A549 treated with CORT108297 at 1 μM for 4 hours (cell line): ENCODE data around the gene TENT4A. TPM values are rescaled to one million over a fixed set of nuclear protein-coding genes. Genes with fewer than 3 reads are reported as not detected.

Experiments used
- total RNA-seq: library from RNA; stranded (reverse); fragments of 200-300 nt; extraction: Qiagen RNA extraction; gene quantifications from 5 replicates; pipeline ENCODE4 v1.2.3, GENCODE V29; 2022

Gene TENT4A
- 18.1 to 24.7 TPM (median 23.8 TPM) in 5 replicates for total RNA-seq

DNA sequence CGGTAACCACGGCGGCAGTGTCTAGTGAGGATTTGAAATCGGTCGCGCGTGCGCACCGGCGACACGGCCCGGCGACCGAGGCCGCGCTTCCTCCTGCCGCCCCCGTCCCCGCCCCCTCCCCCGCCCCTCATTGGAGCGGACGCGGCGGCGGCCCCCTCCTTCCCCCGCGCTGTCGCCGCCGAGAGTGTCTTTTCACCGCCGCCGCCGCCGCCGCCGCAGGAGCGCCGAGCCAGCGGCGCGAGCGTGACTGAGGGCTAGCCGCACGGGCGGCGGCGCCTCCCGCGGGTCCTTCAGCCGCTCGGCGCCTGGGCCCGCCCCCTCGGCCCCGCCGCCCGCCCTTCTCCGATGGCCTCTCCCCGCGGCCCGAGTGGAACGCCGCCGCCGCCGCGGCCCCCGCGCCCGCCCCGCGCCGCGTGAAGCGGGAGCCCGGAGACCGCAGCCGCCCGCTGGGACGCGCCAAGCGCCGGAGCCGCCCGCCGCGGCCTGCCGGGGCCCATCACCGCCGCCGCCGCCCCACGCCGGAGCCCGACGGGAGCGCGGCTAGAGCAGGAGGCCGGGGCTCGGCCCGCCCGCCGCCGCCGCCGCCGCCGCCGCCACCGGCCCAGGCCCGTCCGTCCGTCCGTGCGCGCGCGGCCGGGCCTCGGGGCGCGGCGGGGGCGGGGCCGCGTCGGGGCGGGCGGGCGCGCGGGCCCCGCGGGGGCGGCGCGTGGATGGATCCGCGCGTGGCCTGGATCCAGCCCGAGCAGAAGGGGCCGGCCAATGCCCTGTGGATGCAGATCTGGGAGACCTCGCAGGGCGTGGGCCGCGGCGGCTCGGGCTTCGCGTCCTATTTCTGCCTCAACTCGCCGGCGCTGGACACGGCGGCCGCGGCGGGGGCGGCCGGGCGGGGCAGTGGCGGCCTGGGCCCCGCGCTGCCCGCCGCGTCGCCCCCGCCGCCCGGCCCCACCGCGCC lies at the start of gene TENT4A:
Gene TENT4A (plus strand): TSS at position 159 of the 952 bp plus-strand sequence. CDS start 552 bp downstream, at position 711.

Other genes with a start within 250 kb of the TENT4A start
- 91.1 to 100 TPM (median 93.1 TPM) in 5 replicates for gene NSUN2, start 80.4 kb upstream of the TENT4A start, total RNA-seq
- 18.4 to 32.2 TPM (median 29.6 TPM) in 5 replicates for gene SRD5A1, start 80.0 kb upstream of the TENT4A start, total RNA-seq